Natural killer cell (primary cell): ENCODE data around the gene GALNT2. TPM values are rescaled to one million over a fixed set of nuclear protein-coding genes. Genes with fewer than 3 reads are reported as not detected.

Source experiments
- ATAC-seq, 3 donors: fragments of 150-1000 bp in 2 of 3; fragments of 200-7000 bp in 1 of 3; cut with Tn5 transposase; 1 replicate in 1 of 3; 2 replicates in 2 of 3; pipeline ENCODE4 v1.10.0; 2021; ENCODE audit warnings: mild to moderate bottlenecking in 2 of 3, moderate library complexity in 2 of 3
- DNase-seq, 2 donors: peaks; one replicate each; pipeline versions ENCODE4 v3.0.0 to v3.0.0-alpha.2; 2013 to 2021; ENCODE audit warnings: mixed read lengths in 1 of 2
- H3K27ac ChIP-seq: one replicate; pipeline ENCODE4 v1.5.1; 2013; ENCODE audit warnings: mild to moderate bottlenecking, low read length
- H3K27me3 ChIP-seq: one replicate; pipeline ENCODE4 v1.6.1; 2013; ENCODE audit warnings: low read length; ENCODE audit not compliant: control insufficient read depth, insufficient read depth
- H3K36me3 ChIP-seq: one replicate; pipeline ENCODE4 v1.6.1; 2013; ENCODE audit warnings: low read length; ENCODE audit not compliant: control insufficient read depth, insufficient read depth
- H3K4me1 ChIP-seq: one replicate; pipeline ENCODE4 v1.6.1; 2013; ENCODE audit warnings: low read length; ENCODE audit not compliant: control insufficient read depth, insufficient read depth
- H3K4me3 ChIP-seq: one replicate; pipeline ENCODE4 v1.5.1; 2013; ENCODE audit warnings: low read length
- H3K9me3 ChIP-seq: one replicate; pipeline ENCODE4 v1.6.1; 2013; ENCODE audit warnings: low read length; ENCODE audit not compliant: control insufficient read depth, insufficient read depth
- H3K27ac Mint-ChIP-seq, 2 donors: one replicate each; pipeline ENCODE4 v1.8.0; 2022; ENCODE audit warnings: mild to moderate bottlenecking in 2 of 2, mixed read lengths in 2 of 2, moderate library complexity in 1 of 2
- H3K27me3 Mint-ChIP-seq, 2 donors: one replicate each; pipeline ENCODE4 v1.8.0; 2022; ENCODE audit warnings: low read depth in 2 of 2, mixed read lengths in 2 of 2
- H3K36me3 Mint-ChIP-seq: one replicate; pipeline ENCODE4 v1.8.0; 2022; ENCODE audit warnings: mixed read lengths
- H3K4me1 Mint-ChIP-seq, 2 donors: one replicate each; pipeline ENCODE4 v1.8.0; 2022; ENCODE audit warnings: mixed read lengths in 2 of 2
- H3K4me3 Mint-ChIP-seq: one replicate; pipeline ENCODE4 v1.8.0; 2022; ENCODE audit warnings: mild to moderate bottlenecking, moderate library complexity, mixed read lengths
- H3K9me3 Mint-ChIP-seq, 2 donors: one replicate each; pipeline ENCODE4 v1.8.0; 2022; ENCODE audit warnings: mixed read lengths in 2 of 2
- CTCF ChIP-seq: fragments of 200-600 bp; IDR thresholded peaks from one replicate; pipeline ENCODE4 v1.8.0; 2022; ENCODE audit warnings: antibody characterized with exemption
- WGBS: methylation state at CpG from one replicate; pipeline ENCODE4 v1.1.7; 2013; ENCODE audit warnings: missing lambda C conversion rate; ENCODE audit not compliant: insufficient coverage; 5-methylcytosine and 5-hydroxymethylcytosine counted together
- intact Hi-C: fragments of 100-400 bp; cut with micrococcal nuclease; formaldehyde crosslinking; loops from one replicate; pipeline ENCODE4 v1.14.2; 2022
- total RNA-seq, 4 donors: library from RNA; stranded (reverse); fragments of 120-200 nt in 1 of 4; gene quantifications; one replicate each; pipeline versions ENCODE4 v1.2.3 to v1.2.4, GENCODE V29; 2013 to 2022

Gene GALNT2
- total RNA-seq, 3 donors from 2014 or later (not counting 1 experiment from before 2014, with no cell fraction given) = 31.2 to 53.6 (median 47.3) TPM

DNA sequence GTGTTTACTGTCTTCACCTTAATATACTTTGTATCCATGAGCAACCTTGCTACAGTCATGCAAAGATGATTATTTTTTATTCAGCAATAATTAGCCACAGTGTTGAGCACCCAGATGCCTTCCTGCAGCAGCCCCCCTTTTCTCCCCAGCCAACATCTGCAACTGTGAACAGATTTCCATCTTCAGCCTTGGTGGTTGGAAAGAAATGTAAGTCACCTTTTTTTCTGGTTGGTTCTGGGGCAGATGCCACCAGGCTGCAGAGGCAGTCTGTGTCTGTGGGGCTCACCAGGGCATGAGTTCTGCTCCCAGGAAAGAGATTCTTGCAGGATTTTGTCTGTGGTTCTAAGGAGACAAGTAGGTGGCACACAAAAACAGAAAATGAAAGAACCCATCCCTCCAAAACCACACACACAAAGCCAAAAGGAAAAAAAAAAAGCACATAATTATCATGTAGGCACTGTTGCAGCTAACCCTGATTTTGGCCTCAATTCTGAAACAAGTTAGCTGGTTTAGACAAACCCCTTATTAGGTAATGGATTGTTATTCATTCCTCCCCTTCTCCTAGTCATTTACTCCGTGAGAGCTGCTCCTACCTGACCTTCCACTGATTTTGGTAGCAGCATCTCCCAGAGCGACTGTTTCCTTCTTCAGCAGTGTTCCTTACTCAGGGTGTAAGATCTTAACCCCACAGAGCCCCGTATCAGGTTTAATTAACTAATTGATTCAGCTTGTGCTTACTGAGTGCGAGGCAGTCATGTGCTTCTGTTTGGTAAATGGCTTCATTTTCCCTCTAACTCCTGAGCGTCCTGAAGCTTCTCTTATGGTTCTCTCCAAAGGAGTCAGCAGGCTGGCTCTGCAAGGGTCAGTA, 36.5 kb downstream of the GALNT2 start:
- Mint-ChIP-seq H3K27me3 (no peaks in the 10 kb centered on the region), H3K36me3 (no peaks in the 10 kb centered on the region), H3K4me1 (peaks cover 56 to 73% of the 10 kb centered on the region in 2 donors), H3K27ac (peak overlapping the region in 1 of 2 donors; percentile 50), H3K4me3 (peak overlapping the region; percentile 41), H3K9me3 (no peaks in the 10 kb centered on the region)
- H3K36me3 ChIP-seq = no peaks in the 10 kb centered on the region
- H3K27ac ChIP-seq = no peak overlapping the region
- no peak overlapping the region for H3K4me3 ChIP-seq
- no peaks in the 10 kb centered on the region for H3K27me3 ChIP-seq
- no peak for TF ChIP-seq CTCF
- H3K9me3 ChIP-seq = no peaks in the 10 kb centered on the region
- intact Hi-C loops = no loop called here
- WGBS = 80% methylated on average over 5 of the region's 5 CpGs
- DNase-seq (no peak), ATAC-seq (no peak)
- peaks cover 25% of the 10 kb centered on the region for H3K4me1 ChIP-seq

DNA sequence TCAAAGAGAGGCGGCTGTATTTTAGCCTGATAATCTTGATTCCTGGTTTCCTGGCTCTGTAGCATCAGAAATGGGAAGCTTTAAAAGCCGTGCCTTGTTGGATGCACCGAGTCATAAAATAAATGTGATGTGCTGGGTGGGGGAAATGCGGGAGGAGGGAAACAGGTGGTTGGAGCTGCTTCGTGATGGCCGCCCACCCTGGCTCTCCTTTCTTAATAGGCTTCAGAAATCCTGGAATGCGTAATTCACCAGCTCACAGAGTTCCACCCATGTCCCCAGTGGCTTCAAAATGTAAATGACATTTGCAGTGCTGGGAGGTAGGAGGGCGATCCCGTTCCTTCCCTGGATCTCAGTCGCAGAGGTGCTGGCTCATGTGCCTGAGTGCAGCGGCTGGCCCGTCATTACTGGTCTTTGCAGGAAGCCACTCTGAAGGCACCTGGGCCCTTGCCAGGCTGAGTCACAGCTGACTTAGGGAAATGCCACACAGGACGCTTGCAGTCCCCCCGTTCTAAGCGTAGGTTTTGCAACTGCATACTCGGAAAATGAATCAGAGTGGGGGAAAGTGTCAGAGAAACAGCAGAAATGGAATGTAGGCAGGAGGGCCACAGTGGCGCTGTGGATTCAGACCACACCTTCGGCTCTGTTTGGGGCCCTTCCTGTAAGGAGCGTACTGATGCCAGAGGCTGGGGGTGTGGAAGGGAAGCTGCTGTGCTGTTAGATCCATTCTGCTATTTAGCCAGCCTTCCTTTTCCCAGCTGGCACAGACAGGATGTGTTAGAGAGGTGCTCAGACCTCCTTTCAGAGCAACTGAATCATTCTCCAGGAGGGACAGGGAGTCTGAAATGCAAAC, 37.6 kb downstream of the GALNT2 start:
- DNase-seq (peak; percentile 30 to 62), ATAC-seq (peak; percentile 67 to 92 (median 85))
- H3K27me3 ChIP-seq = no peaks in the 10 kb centered on the region
- no peak overlapping the region for H3K4me3 ChIP-seq
- H3K9me3 ChIP-seq = no peaks in the 10 kb centered on the region
- H3K36me3 ChIP-seq = no peaks in the 10 kb centered on the region
- H3K27me3 Mint-ChIP-seq = no peaks in the 10 kb centered on the region
- H3K27ac Mint-ChIP-seq = peak overlapping the region in 1 of 2 donors; percentile 53
- peaks cover 26% of the 10 kb centered on the region for H3K4me1 ChIP-seq
- TF ChIP-seq CTCF = no peak
- H3K36me3 Mint-ChIP-seq = no peaks in the 10 kb centered on the region
- no peak overlapping the region for H3K4me3 Mint-ChIP-seq
- no peaks in the 10 kb centered on the region for H3K9me3 Mint-ChIP-seq
- no peak overlapping the region for H3K27ac ChIP-seq
- 33% methylated on average over 19 of the region's 19 CpGs for WGBS
- intact Hi-C loops = no loop called here
- peaks cover 54 to 65% of the 10 kb centered on the region in 2 donors for H3K4me1 Mint-ChIP-seq

- Histone ChIP-seq H3K9me3 (no peaks in the 10 kb centered on the region), H3K27ac (no peak overlapping the region), H3K27me3 (no peaks in the 10 kb centered on the region), H3K4me3 (no peak overlapping the region), H3K4me1 (peaks cover 30% of the 10 kb centered on the region), H3K36me3 (no peaks in the 10 kb centered on the region)
- Mint-ChIP-seq H3K27ac (peak overlapping the region in 1 of 2 donors; percentile 53), H3K36me3 (no peaks in the 10 kb centered on the region), H3K4me3 (no peak overlapping the region), H3K27me3 (no peaks in the 10 kb centered on the region), H3K9me3 (no peaks in the 10 kb centered on the region), H3K4me1 (peaks cover 59 to 71% of the 10 kb centered on the region in 2 donors)
- ATAC-seq = no peak
- TF ChIP-seq CTCF = no peak
- WGBS = 83% methylated on average over 11 of the region's 12 CpGs
- intact Hi-C loops = no loop called here
- no peak for DNase-seq
Observed at GRCh38 chr1:230105245-230105753, 38.3 kb downstream of the GALNT2 start.
